CD4-positive, alpha-beta T cell treated with Interleukin-15 for 1 hour (primary cell): ENCODE data around the gene THBS2.

ENCODE experiments used
- DNase-seq: peaks from one replicate; pipeline ENCODE4 v3.0.0-alpha.2; 2020

The THBS2 gene

DNA sequence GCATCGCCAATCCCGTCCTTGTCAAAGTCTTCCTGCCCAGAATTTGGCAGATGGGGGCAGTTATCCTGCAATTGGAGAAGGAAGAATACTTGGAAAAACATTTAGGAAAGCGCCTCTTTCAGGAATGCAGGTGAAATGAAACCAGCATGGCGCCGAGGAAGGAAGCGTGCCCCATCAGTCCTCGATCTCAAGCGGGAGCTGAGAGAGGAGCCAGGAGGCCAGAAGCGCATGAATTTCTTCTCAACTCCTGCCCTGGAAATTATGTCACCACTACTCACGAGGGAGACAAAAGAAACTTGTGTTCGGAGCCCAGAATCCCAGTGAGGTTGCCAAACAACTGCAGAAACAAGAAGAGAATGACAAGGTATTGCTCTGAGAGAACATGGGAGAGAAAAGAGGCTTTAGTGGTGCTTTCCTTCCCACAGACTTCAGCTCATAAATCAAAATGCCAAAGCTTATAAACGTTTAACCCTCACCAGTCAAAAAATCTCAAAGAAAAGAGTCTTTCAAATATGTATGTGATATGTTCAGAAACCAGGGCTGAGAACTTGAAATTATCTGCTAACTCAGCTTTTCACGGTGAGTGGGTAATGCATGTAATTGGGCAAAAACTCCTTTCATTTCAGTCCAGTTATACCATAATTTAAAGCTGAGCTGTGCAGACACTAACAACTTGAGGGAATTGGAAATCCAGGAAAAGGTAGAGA, 23.9 kb downstream of the THBS2 start:
- DNase-seq: no peak

DNA sequence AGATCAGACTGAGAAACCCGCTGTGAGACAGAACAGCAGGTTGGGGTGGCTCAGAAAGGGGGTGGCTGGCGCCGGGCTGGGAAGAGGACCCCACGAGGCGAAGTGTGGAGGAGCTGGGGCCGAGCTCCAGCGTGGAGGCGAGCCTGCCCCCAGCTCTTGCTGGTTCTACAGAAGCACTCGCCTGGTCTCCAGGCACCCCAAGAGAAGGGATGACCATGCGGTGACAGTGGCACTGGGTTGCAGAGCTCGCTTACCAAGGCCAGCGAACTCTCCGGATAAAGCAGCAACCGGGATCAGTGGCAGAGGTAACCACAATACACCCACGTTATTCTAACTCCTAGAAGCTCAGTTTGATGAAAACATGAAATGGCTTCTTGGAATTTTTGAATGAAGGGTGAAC, 26.5 kb downstream of the THBS2 start:
- no peak for DNase-seq

DNA sequence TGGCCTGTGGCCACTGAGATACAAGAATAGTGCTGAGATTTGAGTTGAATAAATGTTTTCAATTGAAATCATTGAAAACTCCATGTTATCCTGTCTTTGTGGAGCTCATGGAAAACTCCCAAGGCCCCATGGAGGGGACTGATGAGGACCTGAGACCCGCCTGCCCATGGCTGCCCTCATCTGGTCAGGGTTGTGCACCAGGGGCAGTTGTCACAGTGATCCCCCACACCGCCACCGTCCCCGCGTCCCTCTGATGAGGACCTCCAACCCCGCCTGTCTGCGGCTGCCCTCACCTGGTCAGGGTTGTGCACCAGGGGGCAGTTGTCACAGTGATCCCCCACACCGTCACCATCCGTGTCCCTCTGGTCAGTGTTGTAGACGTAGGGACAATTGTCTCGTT, 27.8 kb downstream of the THBS2 start:
- no peak for DNase-seq

DNA sequence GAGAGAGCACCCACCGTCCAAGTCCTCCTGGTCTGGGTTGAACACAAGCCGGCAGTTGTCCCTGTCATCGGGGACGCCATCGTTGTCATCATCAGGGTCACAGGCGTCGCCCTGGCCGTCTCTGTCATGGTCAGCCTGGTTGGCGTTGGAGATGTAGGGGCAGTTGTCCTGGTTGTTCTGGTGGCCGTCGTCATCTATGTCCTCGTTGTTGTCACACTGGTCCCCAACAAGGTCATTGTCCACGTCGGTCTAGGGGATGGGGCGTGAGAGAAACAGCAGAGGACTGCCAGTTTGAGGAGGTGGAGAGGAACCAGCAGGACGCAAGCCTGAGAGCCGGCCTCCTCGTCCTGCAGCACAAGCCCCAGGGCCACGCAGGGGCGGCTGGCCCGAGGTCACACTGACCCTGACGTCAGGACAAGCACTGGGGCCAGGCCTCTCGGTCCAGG, 28.5 kb downstream of the THBS2 start:
- DNase-seq: no peak

DNA sequence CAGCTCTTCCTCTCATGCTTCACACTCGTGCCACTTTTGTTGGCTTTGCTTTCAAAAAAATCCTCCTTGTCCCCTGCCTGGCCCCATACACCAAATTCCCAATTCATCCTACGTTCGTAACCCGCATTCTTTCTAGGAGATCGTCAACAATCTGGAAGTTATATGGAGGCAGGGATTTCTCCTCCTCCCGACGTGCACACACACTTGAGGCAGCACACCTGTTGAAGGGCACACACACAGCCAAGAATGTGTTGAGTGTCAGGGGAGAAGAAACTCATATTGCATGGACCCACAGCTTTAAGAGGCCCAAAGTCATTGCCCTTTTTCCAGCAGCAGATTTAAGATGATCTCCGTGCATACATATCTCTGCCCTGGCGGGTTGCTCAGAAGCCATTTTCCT, 28.9 kb downstream of the THBS2 start:
- DNase-seq: no peak

DNA sequence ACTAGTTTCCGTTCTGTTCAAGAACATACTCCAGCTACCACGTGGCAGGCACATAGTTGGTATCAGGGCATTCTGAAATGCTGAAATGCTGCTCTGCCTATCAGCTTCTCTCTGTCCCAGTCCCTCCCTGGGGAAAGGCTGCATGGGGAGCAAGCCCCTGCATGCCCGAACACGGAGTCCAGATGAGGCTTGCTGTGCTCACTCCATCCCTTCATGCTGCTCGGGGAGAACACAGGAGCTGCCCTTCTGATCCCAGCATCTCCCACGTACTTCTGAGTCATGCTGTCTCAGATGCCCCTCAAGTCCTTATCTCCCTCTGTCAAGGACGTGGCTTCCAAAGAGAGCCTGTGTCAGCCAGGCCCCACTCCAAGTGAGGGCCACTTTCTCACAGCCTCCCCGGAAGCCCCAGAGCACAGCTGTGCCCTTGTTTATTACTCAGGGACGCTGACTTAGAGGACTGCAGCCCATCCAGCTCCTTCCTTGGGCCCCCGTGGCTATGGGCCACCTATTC, 29.4 kb downstream of the THBS2 start:
- no peak for DNase-seq

DNA sequence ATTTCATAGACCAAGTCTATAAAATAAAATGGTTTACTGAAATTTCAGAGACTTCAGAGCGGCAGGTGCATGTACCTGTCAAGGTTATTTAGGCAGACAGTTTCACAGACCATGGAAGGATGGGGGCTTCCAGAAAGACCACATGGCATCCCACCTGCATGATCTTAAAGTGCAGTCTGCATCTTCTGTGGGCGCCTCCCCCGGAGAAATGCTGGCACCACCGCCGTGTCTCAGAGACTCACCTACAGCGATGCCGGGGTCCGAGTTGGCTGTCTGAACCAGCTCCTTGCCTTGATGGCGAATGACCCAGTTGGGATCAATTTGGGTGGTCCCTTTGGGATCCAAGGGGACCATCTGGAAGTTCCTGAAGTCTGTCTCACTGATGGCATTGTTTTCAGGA, 30.6 kb downstream of the THBS2 start:
- no peak for DNase-seq

DNA sequence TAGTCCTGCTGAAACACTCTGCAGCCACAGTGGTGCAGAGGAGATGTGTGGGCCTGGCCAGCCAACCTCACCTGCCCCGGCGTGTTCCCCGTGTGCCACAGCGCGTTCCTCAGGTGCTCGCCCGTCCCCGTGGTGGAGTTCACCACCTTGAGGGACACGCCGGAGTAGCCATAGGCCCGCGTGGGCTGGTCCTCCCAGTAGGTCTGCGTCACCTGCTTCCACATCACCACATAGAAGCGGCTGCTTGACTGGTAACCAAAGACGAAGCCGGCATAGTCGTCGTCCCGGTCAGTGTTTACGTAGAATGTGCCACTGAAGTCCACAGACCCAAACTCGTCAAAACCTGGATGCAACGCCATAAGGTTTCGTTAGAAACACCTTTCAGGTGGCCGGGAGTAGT, 31.5 kb downstream of the THBS2 start:
- no peak for DNase-seq

DNA sequence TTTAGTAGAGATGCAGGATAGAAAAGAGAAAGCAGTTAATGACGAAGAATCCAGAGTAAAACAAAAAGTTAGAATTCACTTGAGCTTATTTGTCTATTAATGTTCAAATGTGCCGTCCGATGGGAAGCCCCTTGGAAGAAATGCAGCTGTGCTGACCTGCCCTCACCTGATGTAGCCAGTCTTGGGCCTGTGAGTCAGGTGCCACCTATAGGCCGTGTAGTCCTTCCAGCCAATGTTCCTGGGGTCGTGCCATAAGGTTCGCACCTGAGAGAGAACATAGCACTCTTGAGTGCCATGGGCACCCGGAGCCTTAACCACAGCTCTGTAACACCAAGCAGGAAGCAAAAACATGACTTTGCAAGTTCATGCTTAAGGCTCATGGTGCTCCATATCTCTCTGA, 32.4 kb downstream of the THBS2 start:
- DNase-seq: no peak

DNA sequence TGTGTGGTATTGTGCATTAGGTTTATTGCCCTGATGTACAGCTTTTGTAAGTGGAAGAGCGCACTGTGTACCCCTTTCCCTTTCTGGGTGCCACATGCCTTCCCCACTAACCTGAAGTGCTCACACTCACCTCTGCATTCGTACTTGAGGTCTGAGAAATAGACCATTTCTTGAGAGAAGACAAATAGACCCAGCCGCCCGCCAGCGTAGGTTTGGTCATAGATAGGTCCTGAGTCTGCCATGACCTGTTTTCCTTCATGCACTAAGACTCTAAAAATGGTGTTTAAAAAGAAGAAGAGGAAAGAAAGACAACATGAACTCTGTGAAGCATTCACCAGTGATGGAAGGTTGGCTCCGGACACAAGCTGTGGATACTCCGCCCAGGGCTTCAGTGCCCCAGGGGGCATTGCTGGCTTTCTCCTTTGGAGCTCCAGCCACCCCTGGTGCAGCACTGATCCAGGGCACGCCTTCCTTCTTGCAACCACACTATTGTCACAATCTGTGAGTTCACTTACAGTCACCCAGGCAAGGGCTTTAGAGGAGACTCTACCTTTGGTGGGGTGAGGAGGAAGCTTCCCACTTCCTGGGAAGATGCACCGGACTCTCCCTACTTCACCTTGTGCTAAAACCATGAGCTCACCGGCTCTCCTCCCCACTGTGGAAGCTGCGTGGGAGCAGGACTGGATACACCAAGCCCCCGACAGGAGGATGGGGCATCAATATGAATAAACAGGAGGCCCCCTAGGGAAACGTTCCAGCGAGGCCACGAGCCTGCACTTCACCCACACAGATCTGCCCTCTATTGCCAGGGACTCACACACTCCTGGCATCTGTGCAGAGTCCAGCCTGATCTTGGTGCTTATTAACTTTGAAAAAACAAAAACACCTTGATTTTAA, 33.3 kb downstream of the THBS2 start:
- no peak for DNase-seq

DNA sequence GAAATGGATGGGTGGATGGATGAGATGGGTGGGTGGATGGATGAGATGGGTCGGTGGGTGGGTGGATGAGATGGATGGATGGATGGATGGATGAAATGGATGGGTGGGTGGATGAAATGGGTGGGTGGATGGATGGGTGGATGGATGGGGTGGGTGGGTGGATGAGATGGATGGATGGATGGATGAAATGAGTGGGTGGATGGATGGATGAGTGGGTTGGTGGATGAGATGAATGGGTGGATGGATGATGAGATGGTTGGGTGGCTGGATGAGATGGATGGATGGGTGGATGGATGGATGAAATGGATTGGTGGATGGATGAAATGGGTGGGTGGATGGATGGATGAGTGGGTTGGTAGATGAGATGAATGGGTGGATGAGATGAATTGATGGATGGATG, 35.7 kb downstream of the THBS2 start:
- DNase-seq: no peak

DNA sequence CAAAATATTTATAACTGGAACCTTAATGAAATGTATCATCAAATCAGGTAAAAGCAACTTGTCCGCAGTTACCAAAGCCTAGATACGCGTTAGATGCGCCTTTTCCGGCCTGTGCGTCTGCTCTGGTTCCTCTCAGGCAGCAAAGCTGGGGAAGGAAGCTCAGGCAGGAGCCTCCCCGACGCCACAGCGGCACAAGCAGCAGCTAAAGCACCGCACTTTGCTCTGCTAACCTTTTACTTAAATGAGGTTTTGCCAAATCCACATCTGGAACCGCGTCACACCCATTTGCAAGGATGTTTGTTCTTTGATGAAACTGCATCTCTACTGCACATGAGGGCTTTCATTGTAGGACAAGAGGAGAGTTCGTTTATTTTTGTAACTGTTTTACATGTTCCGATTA, 36.8 kb downstream of the THBS2 start:
- DNase-seq: no peak

DNA sequence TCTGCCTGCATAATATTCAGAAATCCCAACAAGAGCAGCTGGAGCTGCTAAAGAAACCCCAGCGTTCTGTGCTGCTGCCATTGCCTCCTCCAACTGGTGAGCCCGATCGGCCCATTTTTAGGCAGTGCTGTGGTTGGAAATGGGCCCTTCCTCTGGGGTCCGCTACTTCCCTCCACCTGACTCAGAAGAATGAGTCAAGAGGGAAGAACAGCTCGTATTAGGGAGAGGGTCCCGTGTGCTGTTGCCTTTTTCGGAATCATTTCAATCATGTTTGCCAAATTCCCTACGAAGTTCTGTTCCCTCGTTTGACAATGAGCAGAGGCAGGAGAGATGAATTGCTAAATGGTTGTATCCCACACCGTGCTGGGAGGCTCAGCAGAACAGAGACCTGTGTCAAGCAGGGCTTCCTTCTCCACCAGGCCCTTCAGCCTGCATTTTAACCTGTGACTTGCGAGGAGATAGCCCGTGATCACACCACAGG, 38.4 kb downstream of the THBS2 start:
- no peak for DNase-seq

DNA sequence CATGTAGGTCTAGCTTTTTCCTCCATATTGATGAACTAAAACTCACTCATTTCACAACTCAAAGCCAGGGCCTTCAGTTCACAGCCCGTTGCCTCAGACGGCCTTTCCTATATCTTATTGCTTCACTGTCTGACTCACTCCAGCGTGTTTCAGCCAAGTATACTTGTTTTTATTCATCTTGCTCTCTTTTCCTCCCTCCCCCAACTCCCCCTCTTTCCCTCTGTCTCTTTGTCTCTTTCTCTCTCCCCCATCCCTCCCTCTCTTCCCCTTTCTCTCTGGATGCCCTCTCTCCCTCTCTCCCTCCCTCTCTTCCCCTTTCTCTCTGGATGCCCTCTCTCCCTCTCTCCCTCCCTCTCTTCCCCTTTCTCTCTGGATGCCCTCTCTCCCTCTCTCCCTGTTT, 38.9 kb downstream of the THBS2 start:
- DNase-seq: peak; percentile 35

DNA sequence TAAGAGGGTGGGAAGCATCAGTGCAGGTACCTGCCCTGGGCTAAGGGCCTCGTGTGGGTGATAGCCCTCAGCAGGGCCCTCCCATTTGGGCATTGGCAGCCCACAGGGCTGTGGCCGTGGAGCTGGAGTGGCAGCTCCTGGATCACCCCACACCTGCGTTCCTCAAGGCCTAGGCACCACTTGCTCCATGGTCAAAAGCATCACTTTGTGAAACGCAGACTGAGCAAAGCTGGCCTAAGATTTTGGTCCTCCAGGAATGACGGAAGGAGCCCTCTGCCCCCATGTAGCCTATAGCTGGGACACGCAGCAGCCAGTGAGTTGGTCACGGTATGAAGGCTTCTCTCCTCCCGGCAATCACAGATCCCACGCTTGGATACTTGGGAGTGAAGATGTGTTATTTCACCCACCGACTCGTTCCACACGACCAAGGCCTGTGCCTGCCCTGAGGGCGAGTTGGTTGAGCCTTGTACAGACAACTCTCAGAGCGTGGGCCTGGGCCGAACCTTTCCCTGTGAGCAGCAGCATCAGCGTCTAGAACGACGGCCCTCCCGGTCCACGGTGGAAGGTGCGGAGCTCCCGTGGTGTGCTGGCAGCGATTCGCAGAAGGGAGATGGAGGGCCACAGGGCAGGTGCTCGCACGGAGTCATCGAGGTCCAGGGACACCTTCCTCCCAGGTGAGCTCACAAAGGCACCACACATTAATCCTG, 39.7 kb downstream of the THBS2 start:
- DNase-seq: no peak

DNA sequence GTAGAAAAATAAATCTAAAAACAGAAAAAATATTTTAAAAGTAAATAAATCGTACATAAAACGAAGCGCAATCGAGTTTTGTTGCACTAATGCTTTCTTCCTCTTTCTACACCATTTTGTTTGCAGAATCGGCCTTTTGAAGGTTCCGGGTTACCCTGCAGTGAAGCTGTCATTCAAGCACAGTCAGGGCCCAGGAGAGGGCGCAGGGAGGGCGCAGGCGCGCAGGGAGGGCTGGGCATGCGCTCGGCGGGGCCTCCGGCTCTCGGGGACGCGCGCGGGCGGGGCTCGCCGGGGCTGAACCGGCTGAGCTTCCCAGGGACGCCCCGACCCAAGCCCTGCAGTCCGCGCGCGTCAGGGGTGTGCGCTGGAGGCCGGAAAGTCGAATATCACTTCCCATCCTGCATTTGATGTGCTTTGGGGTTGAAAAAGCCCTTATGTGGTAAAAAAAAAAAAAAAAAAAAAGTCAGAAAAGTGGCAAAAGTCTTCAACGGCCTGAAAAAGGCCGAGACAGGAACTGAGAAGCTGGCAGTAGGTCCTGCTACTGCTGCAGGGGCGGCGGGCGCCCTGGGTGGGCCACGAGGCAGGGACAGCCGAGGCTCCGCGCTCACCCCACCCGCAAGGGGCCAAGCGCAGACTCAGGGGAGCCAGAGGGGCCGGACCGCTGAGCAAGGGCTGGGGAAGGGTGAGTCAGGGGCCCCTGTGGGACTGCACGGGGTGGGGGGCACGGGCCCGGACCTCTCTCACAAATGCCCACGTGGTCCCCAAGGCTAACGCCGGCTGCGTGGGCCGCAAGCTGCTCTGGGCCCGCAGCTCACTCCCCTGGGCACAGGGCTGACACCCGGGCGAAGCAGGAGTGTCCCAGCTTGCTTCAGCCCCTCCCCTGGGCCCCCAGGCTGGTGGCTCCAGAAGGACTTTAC, 40.5 kb downstream of the THBS2 start:
- peak; percentile 92 for DNase-seq

DNA sequence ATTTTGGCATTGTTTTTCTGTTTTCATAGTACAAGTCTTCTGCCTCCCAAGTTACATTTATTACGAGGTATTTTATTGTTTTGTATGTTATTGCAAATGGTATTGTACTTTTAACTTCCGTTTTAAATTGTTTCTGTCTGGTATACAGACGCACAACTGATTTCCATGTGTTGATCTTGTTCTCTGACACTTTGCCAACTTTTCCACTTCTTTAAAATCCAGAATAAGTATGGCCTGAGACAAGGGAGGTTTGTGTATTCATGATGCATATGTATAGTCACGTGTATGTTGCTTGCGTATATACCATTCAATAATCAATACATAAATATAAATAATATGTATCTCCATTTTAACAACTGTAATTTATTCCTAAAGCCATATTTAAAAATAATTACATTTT, 41.2 kb downstream of the THBS2 start:
- DNase-seq: no peak

DNA sequence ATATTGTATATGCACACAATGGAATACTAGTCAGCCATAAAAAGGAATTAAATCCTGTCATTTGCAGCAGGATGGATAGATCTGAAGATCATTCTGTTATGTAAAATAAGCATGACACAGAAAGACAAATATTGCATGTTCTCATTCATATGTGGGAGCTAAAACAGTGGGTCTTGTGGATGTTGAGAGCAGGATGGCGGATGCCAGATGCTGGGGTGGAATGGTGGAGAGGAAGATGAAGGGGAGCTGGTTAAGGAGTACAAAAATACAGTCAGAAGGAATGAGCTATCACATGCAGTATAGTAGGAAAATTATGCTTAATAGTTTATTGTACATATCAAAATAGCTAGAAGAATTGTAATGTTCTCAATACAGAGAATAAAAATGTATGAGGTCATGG, 41.8 kb downstream of the THBS2 start:
- DNase-seq: no peak

DNA sequence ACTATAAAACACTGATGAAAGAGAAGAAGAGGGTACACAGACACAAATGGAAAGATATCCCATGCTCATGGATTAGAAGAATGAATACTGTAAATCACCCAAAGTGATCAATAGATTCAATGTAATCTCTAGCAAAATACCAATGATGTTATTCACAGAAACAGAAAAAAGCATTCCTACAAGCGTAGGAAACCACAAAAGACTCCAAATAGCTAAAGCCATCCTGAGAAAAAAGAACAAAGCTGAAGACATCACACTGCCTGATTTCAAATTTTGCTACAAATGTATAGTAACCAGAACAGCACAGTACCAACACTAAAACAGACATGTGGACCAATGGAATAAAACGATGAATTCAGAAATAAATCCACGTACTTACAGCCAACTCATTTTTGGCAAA, 43.0 kb downstream of the THBS2 start:
- no peak for DNase-seq

DNA sequence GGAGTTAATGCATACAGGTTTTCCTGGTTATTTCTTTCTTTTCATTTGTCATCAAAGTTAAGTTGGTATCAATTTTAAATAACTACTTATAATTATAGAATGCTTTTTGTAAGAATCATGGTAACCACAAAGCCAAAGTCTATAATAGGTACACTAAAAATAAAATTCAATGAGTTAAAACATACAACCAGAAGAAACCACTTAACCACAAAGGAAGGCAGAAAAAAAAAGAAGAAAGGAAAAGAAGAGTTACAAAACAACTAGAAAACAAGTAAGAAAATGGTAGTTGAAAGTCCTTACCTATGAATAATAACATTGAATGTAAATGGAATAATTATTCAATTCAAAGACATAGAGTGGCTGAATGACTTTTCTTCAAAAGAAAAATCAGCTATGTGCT, 45.6 kb downstream of the THBS2 start:
- no peak for DNase-seq

DNA sequence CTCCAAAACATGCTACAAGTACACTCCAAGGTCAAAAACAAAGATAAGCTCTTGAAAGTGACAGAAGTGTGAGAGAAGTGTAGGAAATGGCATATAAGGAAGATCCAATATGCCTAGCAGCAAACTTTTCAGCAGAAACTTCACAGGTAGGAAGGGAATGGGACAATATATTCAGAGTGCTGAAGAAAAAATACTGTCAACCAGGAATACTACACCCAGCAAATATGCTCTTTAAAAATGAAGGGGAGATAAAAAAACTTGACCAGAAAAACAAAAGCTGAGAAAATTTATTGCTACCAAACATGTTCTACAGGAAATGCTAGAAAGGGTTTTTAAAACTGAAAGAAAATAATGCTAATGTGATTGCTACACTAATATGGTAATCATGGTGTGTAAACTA, 46.2 kb downstream of the THBS2 start:
- no peak for DNase-seq
